HG02938 (cell line): Measurements from ENCODE around the gene NSD1.
"Not testable (repeated sequence)": the region's sequence is repeated elsewhere in the genome, so short reads cannot be mapped to it uniquely, and the experiment has no call there.

Experiments
- ATAC-seq: cut with Tn5 transposase; IDR thresholded peaks from one replicate; pipeline ENCODE4 v1.9.1; 2021; ENCODE audit warnings: mild to moderate bottlenecking, moderate library complexity; ENCODE audit not compliant: unreplicated experiment

The NSD1 gene

GRCh38 chr5:177124486-177124991 lies 9.0 kb upstream of the NSD1 start:
- ATAC-seq, result no peak

- ATAC-seq, result no peak
These were observed 6.8 kb upstream of the NSD1 start for GRCh38 chr5:177126771-177127170.

DNA sequence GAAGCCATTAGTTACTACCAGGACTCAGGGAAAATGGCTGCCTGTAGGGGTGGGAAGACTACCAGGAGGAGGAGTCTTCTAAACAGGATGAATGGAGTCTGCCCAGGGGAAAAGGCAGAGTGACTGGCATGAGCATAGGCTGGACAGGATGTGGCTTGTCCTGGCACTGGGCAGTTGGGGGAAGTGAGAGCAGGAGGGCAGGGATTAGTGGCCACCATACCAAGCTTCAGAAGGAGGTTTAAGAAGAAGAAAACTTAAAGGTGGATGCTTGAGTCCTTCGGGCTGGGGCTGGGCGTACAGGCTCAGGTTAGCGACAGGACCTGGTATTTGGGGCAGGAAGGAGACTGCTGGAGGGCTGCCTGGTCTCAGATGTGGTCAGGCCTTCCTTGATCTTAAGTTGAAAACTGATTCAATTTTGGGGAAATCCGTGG lies 5.0 kb upstream of the NSD1 start:
- ATAC-seq, result no peak

DNA sequence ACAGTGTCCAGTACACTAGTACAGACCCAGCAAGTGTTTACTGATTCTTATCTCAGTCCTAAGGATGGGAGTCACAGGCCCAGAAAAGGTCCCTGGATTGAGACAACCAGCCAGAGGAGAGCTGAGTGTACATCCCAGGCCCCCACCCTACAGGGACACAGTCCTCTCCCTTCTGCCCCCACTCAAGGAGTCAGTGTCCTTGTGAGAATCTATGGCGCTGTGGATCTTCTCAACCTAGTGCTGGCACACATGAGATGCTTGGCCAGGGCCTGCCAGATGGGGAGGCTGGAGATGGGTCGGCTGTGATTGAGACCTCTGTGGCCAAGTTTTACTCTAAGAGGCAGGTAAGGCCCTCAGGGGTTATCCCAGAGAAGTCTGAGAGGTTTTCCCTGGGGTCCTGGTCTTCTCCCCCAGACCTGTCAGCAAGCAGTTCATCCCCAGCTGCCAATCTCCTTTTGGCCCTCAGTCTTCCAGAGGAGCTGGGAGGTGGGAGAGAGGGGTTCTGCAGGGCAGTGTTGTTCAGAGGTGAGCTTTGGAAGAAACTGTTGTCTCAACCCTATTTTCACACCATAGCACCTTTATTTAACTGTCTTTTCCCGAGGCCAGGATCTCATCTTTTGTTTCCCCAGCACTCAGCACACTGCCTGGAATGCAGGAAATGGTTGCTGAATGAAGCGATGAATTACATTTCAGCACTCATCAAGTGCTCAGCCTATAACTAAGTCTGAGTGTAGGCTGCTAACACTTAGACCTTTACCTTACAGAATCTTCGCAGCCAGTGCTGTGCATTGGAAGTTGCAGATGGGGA lies 3.2 kb upstream of the NSD1 start:
- no peak for ATAC-seq

DNA sequence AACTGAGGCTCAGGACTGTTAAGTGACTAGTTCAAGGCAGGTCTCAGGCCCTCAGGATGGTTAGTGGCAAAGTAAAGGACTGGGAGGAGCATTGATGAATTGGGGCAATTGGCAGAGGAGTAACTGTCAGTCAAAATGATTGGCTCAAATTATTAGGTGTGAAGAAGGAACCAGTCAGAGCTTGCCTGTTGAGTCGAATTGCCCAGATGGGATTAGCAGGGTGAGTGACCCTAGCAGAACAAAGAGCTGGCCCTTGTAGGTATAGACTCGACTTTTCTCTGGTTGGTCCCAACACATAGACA lies 2.6 kb upstream of the NSD1 start:
- ATAC-seq, result no peak

- no peak for ATAC-seq
These were observed 2.0 kb upstream of the NSD1 start for GRCh38 chr5:177131352-177132135.

GRCh38 chr5:177132136-177133095 lies 1.2 kb upstream of the NSD1 start:
- no peak for ATAC-seq

DNA sequence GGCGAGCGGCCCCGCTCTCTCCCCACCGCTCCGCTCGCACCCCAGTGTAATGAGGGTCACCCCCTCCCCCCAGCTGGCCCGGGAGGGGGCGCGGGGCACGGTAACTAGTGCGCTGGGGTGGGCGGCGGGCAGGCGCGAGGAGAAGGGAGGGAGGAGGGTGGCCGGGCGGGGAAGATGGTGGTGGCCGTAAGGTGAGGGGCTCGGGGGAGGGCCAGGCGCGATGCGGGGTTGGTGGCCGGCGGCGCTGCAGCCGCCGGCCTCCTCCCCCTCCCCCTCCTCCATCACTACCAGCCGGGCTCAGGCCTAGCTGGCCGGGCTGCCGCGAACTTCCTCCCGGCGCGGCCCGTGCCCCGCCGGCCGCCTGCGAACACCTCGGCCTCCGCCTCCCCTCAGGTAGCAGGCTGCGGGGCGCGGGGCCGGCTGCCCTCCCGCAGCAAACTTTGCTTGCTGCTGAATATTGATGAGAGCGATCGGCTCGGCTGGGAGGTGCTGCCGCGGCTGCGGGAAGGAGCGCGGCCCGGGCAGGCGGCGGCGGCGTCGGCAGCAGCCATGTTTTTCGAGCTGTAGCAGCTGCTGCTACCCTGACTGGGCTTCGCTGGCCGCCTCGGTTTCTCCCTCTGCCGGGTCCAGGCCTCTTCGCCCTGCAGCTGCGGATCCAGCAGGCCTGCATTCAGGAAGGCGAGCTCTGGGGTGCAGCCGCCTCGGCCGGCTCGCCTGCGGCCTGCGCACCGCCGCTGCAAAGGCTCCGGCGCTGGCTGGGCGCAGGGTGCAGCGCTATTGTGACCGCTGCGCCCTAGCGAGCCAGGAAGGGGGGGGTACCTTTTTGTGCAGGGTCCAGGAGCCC lies 502 bp downstream of the NSD1 start:
- ATAC-seq, result peak; percentile 34

DNA sequence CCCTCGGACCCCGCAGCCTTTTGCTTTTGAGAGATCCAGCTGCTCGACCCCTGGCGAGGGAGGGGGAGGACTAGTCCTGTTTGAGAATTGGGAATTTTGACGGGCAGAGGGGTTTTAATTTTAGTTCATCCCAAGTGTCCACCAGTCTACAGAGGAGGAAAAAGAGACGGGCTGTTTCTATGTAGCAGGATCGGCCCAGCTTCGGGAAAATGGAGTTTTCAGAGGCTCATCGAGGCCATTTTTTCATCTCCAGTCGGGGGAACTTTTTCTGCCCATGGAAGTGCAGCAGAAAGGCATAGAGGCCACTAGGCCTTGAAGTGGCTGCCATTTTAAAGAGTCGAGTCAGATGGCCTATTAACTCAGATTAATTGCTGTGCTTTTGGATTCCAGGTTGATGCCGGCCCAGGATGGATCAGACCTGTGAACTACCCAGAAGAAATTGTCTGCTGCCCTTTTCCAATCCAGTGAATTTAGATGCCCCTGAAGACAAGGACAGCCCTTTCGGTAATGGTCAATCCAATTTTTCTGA lies 1.2 kb downstream of the NSD1 start:
- ATAC-seq, result no peak

- no peak for ATAC-seq
These were observed 6.7 kb downstream of the NSD1 start for GRCh38 chr5:177140312-177140711.

DNA sequence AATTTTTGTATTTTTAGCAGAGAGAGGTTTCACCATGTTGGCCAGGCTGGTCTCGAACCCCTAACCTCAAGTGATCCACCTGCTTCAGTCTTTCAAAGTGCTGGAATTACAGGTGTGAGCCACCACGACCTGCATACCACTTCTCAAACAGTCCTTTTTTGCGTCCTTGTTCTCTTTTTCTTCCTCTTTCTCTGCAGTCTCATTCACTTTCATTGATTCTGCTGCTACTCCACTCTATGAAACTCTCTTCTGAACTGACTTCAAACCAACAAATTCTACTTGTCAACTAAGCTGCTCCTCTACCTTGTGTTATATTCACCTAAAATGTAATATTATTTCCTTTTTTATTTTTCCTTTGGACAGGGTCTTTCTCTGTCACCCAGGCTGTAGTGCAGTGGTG lies 7.9 kb downstream of the NSD1 start:
- ATAC-seq, result no peak

- ATAC-seq, result no peak
These were observed 8.6 kb downstream of the NSD1 start for GRCh38 chr5:177142098-177142611.

DNA sequence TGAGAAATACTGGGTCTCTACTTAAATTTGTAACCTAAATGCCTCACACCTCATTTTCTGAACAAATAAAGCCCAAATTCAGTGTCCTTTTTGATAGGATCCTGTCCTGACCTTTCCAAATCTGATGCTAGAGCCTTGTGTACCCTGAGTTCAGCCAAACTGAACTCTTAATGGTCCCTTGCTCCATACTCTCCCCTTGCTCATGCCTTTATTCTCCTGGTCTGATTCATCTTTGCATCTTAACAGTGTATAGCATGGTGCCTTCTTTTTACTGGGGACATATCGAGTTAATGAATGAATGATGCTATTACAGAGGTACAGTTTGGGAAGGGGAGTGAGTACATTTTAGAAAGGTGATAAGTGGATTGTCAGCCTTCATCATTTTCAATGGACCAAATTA lies 9.2 kb downstream of the NSD1 start:
- ATAC-seq, result no peak

DNA sequence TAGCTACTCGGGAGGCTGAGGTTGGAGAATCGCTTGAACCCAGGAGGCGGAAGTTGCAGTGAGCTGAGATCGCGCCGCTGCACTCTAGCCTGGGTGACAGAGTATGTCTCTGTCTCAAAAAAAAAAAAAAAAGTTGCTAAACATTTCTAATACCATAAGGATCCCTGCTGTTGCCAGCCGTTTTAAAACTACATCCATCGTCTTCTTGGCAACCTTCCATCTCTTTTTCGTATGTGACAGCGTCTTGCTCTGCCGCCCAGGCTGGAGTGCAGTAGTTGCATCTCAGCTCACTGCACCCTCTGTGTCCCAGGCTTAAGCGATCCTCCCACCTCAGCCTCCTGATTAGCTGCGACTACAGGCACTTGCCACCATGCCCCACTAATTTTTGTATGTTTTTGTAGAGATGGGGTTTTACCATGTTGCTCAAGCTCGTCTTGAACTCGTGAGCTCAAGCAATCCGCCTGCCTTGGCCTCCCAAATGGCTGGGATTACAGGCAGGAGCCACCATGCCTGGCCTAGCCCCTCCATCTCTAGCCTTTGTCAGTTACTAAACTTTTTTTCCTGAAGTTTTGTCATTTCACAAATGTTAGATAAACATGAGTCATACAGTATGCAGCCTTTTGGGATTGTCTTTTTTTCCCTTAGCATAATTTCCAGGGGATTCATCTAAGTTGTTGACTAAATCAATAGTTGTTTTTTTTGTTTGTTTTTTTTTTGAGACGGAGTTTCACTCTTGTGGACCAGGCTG lies 13.5 kb downstream of the NSD1 start:
- ATAC-seq, result no peak

GRCh38 chr5:177150061-177150460 lies 16.5 kb downstream of the NSD1 start:
- not testable (repeated sequence) for ATAC-seq

DNA sequence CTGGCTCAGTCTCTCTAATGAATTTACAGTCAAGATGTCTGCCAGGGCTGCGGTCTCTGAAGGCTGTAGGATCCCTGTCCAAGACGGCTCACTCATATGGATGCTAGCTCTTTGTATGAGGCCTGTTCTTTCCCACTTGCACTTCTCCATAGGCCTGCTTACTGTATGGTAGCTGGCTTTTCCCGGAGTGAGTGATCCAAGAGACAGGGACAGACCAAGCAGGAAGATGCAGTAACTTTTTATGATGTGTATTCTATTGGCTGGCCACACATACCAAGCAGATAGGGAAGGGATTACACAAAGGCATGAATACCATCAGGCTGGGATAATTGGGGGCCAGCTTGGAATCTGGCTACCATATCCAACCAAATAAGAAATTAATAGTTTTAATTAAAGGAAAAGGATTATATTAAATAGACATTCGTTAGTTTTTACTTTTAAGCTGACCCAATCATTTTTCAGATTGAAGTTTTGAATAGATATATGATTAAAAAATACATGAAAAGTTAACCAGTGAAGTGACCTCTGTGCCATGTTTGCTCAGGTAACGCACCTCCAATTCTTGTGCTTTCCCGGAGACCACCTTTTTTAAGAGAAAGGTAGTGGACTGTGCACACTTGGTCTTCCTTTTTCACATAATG lies 20.6 kb downstream of the NSD1 start:
- no peak for ATAC-seq

- ATAC-seq, result no peak
These were observed 28.8 kb downstream of the NSD1 start for GRCh38 chr5:177162379-177162778.

DNA sequence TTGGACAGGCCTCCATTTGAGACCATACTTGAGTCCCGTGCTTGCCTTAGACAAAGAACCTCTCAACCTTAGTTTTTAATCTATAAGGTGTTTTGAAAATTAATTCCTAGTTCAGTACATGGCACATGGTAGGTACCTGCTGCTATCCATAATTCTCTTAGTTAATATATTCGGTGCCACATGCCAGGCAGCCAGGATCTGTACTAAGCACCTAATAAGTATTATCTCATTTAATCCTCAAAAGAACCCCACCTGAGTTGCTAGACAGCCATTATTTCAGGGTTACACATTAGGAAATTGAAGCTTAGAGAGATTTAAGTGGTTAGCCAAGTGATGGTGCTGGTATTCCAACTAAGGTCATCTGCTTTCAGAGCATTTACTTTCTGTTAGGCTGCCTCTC lies 29.9 kb downstream of the NSD1 start:
- ATAC-seq, result no peak

- no peak for ATAC-seq
These were observed 35.7 kb downstream of the NSD1 start for GRCh38 chr5:177169271-177169670.
